Coronary artery (tissue), 2 donors: ENCODE measurements around the gene FBRSL1.
A peak's percentile ranks its signal among the peaks of the same experiment; 100 is the strongest.

Source experiments
- DNase-seq: peaks from one replicate; pipeline ENCODE4 v3.0.0-alpha.2; 2017; ENCODE audit warnings: low spot score
- H3K27ac ChIP-seq, 2 donors: fragments of 200-600 bp; sonication (generic); one replicate each; pipeline ENCODE4 v1.5.1; 2016 to 2019
- H3K4me3 ChIP-seq: fragments of 200-600 bp; sonication (generic); 2 replicates; pipeline ENCODE4 v1.5.1; 2016; ENCODE audit warnings: mild to moderate bottlenecking, moderate library complexity
- TF ChIP-seq, protein P1 (sequence below): fragments of 200-600 bp; sonication (generic); IDR thresholded peaks from one replicate; pipeline ENCODE4 v1.5.1; 2019; ENCODE audit warnings: antibody characterized with exemption

Gene FBRSL1

DNA sequence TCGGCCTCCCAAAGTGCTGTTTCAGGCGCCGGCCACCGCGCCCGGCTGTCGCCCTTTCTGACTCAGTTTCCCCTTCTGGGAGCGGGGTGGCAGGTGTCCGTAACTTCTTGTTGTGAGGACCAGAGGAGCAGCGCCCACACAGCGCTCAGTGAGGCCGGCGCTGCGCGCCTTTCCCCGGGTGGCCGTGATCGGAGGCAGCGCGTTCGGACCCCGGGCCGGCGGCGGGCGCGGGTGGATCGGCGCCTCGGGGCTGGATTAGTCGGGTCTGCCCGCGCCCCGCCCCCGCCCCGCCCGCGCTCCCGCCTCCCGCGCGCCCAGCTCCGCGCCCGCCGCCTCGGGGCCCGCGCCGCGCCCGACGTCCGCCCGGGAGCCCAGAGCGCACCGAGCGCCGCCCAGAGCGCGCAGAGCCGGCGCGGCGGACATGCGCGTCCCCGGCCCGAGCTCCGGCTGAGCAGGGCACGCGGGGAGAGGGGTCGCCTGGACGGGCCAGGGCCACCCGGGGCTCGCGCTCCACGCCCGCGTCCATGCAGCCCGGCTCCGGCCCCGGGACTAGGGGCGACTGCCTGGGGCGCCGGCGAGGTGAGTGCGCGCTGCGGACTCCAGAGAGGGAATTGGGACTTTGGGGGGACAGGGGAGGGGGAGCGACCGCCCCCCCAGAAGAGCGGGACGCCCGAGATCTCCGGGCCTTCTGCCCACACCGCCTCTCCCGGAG is 69.9 kb downstream of the FBRSL1 start:
- Histone ChIP-seq H3K4me3 (peak overlapping the region; percentile 85), H3K27ac (no peak overlapping the region)
- TF ChIP-seq, protein P1, sequence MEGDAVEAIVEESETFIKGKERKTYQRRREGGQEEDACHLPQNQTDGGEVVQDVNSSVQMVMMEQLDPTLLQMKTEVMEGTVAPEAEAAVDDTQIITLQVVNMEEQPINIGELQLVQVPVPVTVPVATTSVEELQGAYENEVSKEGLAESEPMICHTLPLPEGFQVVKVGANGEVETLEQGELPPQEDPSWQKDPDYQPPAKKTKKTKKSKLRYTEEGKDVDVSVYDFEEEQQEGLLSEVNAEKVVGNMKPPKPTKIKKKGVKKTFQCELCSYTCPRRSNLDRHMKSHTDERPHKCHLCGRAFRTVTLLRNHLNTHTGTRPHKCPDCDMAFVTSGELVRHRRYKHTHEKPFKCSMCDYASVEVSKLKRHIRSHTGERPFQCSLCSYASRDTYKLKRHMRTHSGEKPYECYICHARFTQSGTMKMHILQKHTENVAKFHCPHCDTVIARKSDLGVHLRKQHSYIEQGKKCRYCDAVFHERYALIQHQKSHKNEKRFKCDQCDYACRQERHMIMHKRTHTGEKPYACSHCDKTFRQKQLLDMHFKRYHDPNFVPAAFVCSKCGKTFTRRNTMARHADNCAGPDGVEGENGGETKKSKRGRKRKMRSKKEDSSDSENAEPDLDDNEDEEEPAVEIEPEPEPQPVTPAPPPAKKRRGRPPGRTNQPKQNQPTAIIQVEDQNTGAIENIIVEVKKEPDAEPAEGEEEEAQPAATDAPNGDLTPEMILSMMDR = no peak
- no peak for DNase-seq

DNA sequence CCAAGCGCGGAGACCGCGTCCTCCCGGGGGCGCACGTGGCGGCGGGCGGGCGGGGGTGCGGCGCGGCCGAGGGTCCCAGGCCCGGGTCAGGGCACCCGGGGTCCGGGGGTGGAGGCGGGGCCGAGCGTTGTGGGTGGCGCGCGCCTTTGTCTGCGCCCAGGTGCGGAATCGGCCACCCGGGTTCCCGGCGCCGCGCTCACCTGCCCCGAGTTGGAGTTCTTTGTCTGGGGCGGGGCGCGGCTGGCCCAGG is 70.3 kb downstream of the FBRSL1 start:
- TF ChIP-seq, protein P1 = no peak
- Histone ChIP-seq H3K27ac (no peak overlapping the region), H3K4me3 (peak overlapping the region; percentile 85)
- DNase-seq = no peak

DNA sequence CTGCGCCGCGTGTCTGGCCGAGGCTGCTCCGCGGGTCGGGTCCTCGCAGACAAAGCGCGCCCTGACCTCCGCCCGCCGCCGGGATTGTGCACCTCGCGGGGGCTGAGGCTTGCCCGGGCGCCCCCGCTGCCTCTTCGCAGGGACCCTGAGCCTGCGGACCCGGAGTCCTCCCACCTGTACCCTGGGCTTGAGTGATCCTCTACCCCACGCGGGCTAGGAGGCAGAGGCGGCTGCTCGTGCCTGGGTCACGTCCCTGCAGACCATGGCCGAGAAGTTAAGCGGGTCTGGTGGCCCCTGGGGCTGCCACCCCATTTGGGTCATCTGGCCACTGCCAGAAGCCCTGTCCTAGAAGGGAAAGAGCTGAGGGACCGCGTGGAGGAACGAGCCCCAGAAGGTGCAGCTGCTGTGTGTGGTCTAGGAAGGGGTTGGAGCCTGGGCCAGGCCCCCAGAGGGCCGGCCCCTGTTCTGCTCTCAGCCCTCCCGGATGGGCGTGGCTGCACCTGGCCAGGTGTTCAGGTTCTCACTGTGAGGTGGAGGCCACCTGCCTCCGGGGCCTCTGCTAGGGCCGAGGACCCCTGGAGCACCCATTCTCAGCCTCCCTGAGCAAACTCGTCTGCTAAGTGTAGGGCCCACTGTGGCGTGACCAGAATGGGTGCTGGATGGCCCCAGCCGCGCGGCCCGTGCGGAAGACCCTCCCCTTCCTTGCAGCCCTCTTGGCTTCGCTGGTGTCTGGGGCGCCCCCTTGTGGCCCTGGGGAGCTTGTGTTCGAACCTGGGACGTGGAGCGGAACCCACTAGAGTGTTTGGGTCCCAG is 70.9 kb downstream of the FBRSL1 start:
- H3K27ac ChIP-seq = no peak overlapping the region
- TF ChIP-seq, protein P1 = peak; percentile 34
- peak overlapping the region; percentile 85 for H3K4me3 ChIP-seq
- no peak for DNase-seq
